Esophagus squamous epithelium (tissue), 4 donors: ENCODE results near the gene P2RY6.

Experiments
- CTCF ChIP-seq, 6 experiments: fragments of 450-650 bp in 4 of 6; fragments of 200-600 bp in 2 of 6; sonication (generic) in 2 of 6; IDR thresholded peaks; one replicate each; pipeline ENCODE4 v1.5.1; 2016 to 2019; ENCODE audit warnings: antibody characterized with exemption in 6 of 6, mild to moderate bottlenecking in 4 of 6, moderate library complexity in 4 of 6
- POLR2A ChIP-seq, 4 donors: fragments of 450-650 bp; IDR thresholded peaks; one replicate each; pipeline ENCODE4 v1.6.1; 2017; ENCODE audit warnings: antibody characterized with exemption in 4 of 4, mild to moderate bottlenecking in 4 of 4, moderate library complexity in 3 of 4

GRCh38 chr11:73306977-73307322, 34.8 kb downstream of the P2RY6 start:
- no peak for TF ChIP-seq CTCF (IDR thresholded peaks at IDR 0.05)
- TF ChIP-seq POLR2A (IDR thresholded peaks at IDR 0.05): no peak
